Frontal cortex (tissue), 4 donors: ENCODE measurements around the gene SSU72. TPM values are rescaled to one million over a fixed set of nuclear protein-coding genes. Genes with fewer than 3 reads are reported as not detected.
A peak's percentile ranks its signal among the peaks of the same experiment; 100 is the strongest.
"Not testable (repeated sequence)": the region's sequence is repeated elsewhere in the genome, so short reads cannot be mapped to it uniquely, and the experiment has no call there.

Source experiments
- DNase-seq, 2 donors: peaks; one replicate each; pipeline ENCODE4 v3.0.0; 2012; ENCODE audit warnings: low spot score in 2 of 2
- FAIRE-seq: peaks from 2 replicates; lab custom pipeline; 2012; peaks lifted over from hg19 to GRCh38; lab: Jason Lieb, UNC
- total RNA-seq: library from RNA; depleted of rRNA; stranded (reverse); fragments of >200 nt; gene quantifications from one replicate; pipeline ENCODE4 v1.2.3, GENCODE V29; 2014
- donor health status: control.
- donor health status: control.
- donor health status: control.

Gene SSU72
- total RNA-seq, 1 donor from 2014 or later, result 34.2 TPM

DNA sequence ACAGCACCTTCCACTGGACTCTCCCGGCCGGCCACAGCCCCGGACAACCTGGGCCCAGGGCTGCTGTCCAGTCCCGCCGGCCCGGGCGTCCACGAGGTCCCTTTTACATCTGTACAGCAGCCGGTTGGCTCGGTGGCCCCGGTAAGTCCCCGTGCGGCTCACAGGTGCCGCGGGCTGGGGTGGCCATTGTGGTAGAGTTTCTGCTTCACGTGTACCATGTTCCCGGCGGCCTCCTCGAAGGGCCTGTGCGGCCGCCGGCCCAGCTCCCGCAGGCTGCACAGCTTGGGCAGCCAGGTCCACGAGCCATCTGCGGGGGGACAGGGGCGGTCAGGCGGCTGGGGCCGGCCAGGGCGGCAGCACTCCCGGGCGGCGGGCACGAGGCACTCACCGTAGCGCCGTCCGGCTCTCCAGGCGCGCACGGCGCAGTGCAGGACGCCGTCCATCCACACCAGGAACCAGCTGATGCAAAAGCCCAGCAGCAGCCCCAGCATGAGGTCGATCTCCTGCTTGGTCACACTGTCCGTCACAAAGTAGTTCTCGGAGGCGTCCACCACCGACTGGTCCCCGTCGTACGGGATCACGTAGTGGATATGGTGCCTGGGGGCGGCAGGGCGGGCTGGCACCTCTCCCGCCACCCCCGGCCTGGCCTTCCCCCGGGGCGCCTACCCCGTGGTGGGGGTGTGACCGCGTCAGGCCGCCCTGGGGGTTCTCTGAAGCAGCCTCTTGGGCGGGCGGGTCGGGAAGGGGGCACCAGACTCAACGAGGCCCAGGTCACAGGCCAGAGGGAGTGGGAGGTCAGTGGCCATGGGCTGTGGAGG, 39.3 kb downstream of the SSU72 start:
- DNase-seq (no peak), FAIRE-seq (no peak)

DNA sequence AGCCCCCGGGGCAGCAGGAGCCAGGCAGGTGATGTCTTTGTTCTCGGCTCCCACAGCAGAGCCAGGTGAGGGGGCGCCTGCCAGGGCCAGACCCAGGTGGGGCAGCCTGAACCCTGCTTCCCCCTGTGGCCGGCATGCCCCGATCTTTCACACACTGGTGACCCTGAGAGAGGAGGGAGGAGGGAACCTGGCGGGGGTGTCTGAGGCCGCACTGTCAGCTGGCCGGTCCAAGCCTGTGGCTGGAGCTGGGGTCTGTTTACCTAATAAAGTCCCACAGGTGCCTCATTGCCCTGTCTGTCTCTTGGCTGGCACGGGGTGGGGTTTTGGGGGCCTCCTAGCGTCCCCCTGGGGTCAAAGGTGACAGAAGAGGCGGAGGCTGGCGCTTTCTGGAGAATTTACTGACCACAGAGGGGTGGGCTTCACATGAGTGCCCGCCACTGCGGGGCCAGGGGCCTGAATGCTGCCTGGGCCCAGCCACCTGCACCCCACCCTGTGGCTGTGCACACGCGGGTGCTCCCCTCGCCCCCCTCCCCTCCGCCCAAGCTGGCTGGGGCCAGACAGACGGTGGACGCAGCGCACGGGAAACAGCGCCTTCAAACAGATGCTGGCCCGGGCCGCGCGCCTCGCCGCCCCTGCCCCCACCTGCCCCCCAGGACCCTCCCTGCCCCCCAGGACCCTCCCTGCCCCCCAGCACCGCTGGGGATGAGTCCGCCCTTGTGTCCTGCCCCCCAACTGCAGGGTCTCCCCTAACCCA, 40.1 kb downstream of the SSU72 start:
- DNase-seq (no peak), FAIRE-seq (no peak)

DNA sequence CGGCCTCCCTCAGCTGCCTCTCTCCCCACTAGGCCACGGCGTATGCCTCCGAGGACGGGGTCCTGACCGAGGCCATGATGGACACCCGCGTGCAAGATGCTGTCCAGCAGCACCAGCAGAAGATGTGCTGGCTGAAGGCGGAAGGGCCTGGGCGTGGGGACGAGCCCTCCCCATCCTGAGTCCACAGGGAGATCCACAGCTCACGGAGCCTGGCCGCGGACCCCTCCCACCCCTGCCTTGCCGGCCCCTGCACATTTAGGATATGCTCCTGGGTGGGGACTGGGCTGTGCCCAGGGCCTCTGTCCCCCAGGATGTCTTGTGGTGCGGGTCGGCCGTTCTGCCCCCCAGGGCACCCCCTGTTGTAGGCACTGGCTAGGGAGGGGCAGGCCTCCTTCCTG, 40.8 kb downstream of the SSU72 start:
- DNase-seq, result not testable (repeated sequence)

DNA sequence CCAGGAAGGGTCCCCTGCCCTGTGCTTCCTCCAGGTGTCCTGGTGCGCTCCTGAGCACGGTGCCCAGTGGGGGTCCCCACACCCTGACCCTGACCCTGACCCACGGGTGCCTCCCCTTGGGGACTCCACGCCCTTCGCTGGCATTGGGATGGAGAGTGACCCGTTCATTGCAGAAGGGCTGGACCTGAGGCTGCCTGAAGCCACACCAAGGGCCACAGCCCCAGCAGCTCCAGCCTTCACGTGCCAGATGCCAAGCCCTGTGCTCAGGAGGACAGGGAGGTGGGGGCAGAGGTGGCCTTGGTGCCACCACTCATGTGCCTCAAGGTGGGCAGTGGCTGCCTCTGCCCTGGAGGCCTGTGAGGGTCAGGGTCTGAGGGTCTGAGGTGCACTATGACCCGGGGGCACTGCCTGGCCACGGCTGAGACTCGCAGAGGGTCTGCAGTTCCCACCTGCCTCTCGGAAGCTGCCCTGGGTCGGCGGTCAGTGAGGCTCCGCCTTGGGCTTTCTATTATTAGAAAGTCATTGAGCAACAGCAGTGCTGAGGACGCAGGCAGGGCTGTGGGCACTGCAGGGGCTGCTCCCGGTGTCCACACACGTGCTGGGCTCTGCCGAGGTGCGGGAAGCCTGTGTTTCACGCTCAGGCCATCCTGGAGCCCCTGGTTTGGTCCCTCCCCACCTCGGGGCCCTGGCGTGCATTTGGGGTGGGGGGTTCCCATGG, 41.3 kb downstream of the SSU72 start:
- FAIRE-seq, result not testable (repeated sequence)

More for the DNA sequence above, 40.8 kb downstream of the SSU72 start:
- not testable (repeated sequence) for FAIRE-seq

GRCh38 chr1:1531947-1532346, 42.7 kb downstream of the SSU72 start:
- DNase-seq, result no peak
- FAIRE-seq, result no peak

More for the DNA sequence above, 41.3 kb downstream of the SSU72 start:
- DNase-seq, result not testable (repeated sequence)

- no peak for DNase-seq
- FAIRE-seq, result no peak
Observed at GRCh38 chr1:1529936-1530335, 44.7 kb downstream of the SSU72 start.

- no peak for FAIRE-seq
- no peak for DNase-seq
Observed at GRCh38 chr1:1529321-1529720, 45.3 kb downstream of the SSU72 start.

DNA sequence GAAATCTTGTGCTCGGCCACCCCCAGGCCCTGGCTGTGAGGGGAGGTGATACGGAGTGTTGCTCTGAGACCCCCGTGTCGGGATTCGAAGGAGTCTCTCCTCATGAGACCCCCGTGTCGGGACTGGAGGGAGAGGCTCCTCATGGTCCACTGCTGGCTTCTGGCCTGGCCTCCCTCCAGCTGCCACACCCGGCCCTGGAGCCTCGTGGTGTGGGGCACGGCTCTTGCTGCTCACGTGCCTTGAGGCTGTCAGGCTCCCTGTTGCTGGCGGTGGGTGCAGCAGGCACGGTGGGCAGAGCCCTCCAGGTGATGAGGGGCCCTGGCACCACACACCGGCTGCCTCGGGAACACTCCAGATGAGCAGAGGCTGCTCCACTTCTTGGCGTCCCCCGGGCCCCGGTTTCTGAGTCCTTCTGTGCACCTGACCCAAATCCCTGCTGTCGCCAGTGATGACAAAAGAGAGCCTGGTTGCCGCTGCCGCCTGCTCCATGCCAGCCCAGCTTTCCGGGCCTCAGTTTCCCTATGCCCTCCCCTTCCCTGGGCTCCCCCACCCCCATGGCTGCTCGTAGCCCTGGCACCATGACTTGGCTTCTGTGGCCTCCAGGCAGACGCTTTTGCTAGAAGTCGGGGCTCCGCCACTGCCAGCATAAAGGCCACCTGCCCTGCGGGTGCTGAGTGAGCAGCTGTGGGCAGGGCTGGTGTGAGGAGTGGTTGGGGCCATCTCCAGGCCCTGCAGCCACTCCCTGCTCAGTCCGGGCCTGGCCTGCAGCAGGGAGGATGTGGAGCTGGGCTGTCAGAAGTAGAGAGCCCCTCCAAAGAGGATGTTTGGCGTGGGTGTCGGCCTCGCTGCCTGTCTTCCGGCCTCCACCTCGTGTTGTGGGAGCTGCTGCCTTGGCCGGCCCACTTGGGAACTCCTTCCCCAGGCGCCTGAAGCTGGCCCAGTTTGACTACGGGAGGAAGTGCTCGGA, 46.1 kb downstream of the SSU72 start:
- FAIRE-seq, result no peak
- DNase-seq, result no peak

GRCh38 chr1:1527092-1527816, 47.4 kb downstream of the SSU72 start:
- DNase-seq, result no peak
- no peak for FAIRE-seq

- DNase-seq, FAIRE-seq: not testable (repeated sequence)
Observed at GRCh38 chr1:1526476-1526875, 48.2 kb downstream of the SSU72 start.

DNA sequence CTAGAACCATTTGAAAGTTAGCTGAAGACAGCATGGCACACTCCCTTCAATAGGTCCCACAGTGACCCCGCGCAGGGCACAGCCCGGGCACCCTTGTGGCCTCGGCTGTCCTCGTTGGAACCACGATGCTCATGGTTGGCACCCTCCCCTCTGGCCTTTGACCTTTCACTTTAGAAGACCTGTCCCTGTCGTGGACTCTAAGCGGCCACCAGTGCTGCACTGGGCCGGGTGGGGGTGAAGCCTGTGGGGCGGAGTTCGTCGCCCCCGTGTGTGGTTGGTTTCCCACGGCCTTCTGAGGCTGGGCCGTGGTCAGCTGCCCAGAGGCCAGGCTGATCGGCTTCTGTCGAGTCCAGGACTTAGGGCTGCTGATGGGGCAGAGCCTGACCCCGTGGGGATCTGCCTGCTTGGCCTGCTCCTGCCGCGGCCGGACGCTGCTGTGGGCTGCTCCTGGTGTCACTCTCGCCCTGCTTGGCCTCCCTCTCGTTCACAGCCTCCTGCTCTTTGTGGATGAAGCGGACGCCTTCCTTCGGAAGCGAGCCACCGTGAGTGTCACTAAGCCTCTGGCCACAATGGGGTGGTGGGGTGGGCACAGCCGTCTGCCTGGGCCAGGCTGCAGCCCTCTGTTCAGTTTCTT, 49.8 kb downstream of the SSU72 start:
- FAIRE-seq, result not testable (repeated sequence)

GRCh38 chr1:1523651-1524050, 51.0 kb downstream of the SSU72 start:
- FAIRE-seq, DNase-seq: not testable (repeated sequence)

More for the DNA sequence above, 49.8 kb downstream of the SSU72 start:
- not testable (repeated sequence) for DNase-seq

- not testable (repeated sequence) for DNase-seq, FAIRE-seq
Observed at GRCh38 chr1:1523226-1523625, 51.4 kb downstream of the SSU72 start.

GRCh38 chr1:1522536-1522935, 52.1 kb downstream of the SSU72 start:
- not testable (repeated sequence) for FAIRE-seq

GRCh38 chr1:1521331-1521730, 53.3 kb downstream of the SSU72 start:
- FAIRE-seq (no peak), DNase-seq (no peak)

More at GRCh38 chr1:1522536-1522935, 52.1 kb downstream of the SSU72 start:
- not testable (repeated sequence) for DNase-seq

DNA sequence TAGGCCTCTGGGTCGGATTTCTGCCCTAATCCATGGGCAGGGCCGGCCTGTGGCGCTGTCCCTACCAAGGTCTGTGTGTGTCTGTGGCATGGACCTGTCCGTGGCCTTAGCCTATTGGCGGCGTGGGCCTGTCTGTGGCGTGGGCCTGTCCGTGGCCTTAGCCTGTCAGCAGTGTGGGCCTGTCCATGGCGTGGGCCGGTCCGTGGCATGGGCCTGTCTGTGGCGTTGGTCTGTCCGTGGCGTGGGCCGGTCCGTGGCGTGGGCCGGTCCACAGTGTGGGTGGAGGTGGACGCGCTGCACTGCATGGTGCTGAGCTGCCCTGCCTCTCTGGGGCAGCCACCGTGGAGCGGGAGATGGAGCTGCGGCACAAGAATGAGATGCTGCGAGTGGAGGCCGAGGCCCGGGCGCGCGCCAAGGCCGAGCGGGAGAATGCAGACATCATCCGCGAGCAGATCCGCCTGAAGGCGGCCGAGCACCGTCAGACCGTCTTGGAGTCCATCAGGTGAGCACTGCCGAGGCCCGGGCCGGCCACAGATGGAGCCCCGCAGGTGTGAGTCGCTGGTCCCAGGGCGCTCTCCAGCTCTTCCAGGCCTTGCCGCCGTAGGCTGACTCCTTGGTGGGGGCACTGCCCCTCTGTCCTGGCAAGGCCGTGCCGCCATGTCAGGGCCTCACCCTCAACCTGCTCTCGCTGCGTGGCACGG, 54.7 kb downstream of the SSU72 start:
- not testable (repeated sequence) for DNase-seq, FAIRE-seq

- peak in 1 of 2 donors; percentile 34 for DNase-seq
- not testable (repeated sequence) for FAIRE-seq
Observed at GRCh38 chr1:1518621-1519007, 56.0 kb downstream of the SSU72 start.
